ENCODE results near the gene RNGTT.

GRCh38 chr6:88972504-88973423 lies 9.3 kb upstream of the RNGTT start:
- TF ChIP-seq CTCF (conservative IDR thresholded peaks at IDR 0.05 in 1 of 2, IDR thresholded peaks at IDR 0.05 in 1 of 2; ENCODE audit: extremely low read depth in 1 of 2, insufficient read depth in 1 of 2, low read depth in 1 of 2, low read length in 2 of 2) (no peak), EZH2 (IDR thresholded peaks at IDR 0.05; ENCODE audit: borderline replicate concordance, low read length) (no peak)

All from mammary epithelial cell (primary cell).